ENCODE results near the gene CCL1. TPM values are rescaled to one million over a fixed set of nuclear protein-coding genes. Genes with fewer than 3 reads are reported as not detected.

CCL1 gene
- total and polyA plus RNA-seq, 2 of the 4 experiments (the other 2 are of a cell fraction) = not detected

- Histone ChIP-seq H4K5ac (ENCODE audit: low read depth, low read length) (no peak overlapping the region), H3K4me1 (ENCODE audit: control insufficient read depth, insufficient read depth, low read length) (no peaks in the 10 kb centered on the region), H3K9me1 (ENCODE audit: insufficient read depth, low read length) (no peaks in the 10 kb centered on the region), H3K56ac (ENCODE audit: extremely low read depth, insufficient read depth, low read length) (no peak overlapping the region), H3K79me1 (ENCODE audit: low read depth in 1 of 2, low read length in 2 of 2) (no peaks in the 10 kb centered on the region), H2AK9ac (replicated peaks; ENCODE audit: low read depth, low read length, poor library complexity) (no peak overlapping the region), H3K4me2 (ENCODE audit: low read depth, low read length) (no peak overlapping the region), H4K20me1 (ENCODE audit: insufficient read depth, low read length) (no peaks in the 10 kb centered on the region), H3K27me3 (ENCODE audit: control insufficient read depth, insufficient read depth, low read length) (peaks cover 2% of the 10 kb centered on the region; the same call in 1 of the 2 replicates), H3K14ac (replicated peaks; ENCODE audit: low read depth, low read length) (no peak overlapping the region), H3K9me3 (ENCODE audit: control insufficient read depth, insufficient read depth, low read length) (no peaks in the 10 kb centered on the region), H3K23ac (ENCODE audit: low read depth, low read length) (no peak overlapping the region), H4K8ac (ENCODE audit: low read depth in 2 of 2, low read length in 2 of 2) (no peak overlapping the region), H2BK5ac (ENCODE audit: low read depth, low read length, poor library complexity, severe bottlenecking) (no peak overlapping the region), H3K9ac (ENCODE audit: low read depth, low read length) (no peak overlapping the region), H4K91ac (ENCODE audit: insufficient read depth, low read depth, low read length) (no peak overlapping the region), H3K4me3 (ENCODE audit: insufficient read depth, low read depth, low read length) (no peak overlapping the region), H3K27ac (ENCODE audit: insufficient read depth, low read length) (no peak overlapping the region), H2AFZ (replicated peaks; ENCODE audit: low read length, poor library complexity) (no peak overlapping the region), H3K36me3 (ENCODE audit: control insufficient read depth, insufficient read depth, low read length) (no peaks in the 10 kb centered on the region), H3K18ac (ENCODE audit: low read depth, low read length) (no peak overlapping the region), H2BK120ac (ENCODE audit: low read depth, low read length) (no peak overlapping the region), H3K4ac (ENCODE audit: low read depth, low read length) (no peak overlapping the region), H2BK20ac (ENCODE audit: low read depth, low read length) (no peak overlapping the region), H2BK15ac (ENCODE audit: low read depth, low read length) (no peak overlapping the region), H2AK5ac (ENCODE audit: low read depth, low read length) (no peak overlapping the region)
- in situ Hi-C loops (cut with MboI; ENCODE audit: low sequenced_read_pairs) (loop anchor here (25.0 kb wide), 1 partner anchor 1129 kb away; the partner anchor contains the start of gene SLFN12L), dilution Hi-C loops (cut with HindIII; ENCODE audit: low sequenced_read_pairs, unreplicated experiment) (no loop called here), intact Hi-C loops (cut with micrococcal nuclease) (no loop called here)
- TF ChIP-seq POLR2A (IDR thresholded peaks at IDR 0.05; ENCODE audit: low read depth, low read length) (no peak), USF2 (IDR thresholded peaks at IDR 0.05; ENCODE audit: low read depth, low read length) (no peak), SMC3 (IDR thresholded peaks at IDR 0.05; ENCODE audit: low read depth, low read length) (no peak), RAD21 (IDR thresholded peaks at IDR 0.05; ENCODE audit: low read length) (no peak), MXI1 (IDR thresholded peaks at IDR 0.05; ENCODE audit: borderline replicate concordance, low read depth, low read length) (no peak)
- POLR2A ChIA-PET (ENCODE audit: unreplicated experiment) = no interaction called here
- ATAC-seq (ENCODE audit: low read depth) = no peak
- no peak for DNase-seq
- BruUV-seq (replicated peaks) = no TSS peak
- CTCF ChIA-PET = interaction anchor here (1.4 kb wide), 1 partner anchor 11 kb away, joined by 3 read pairs; no protein-coding TSS in a partner anchor
- WGBS, 2 experiments (ENCODE audit: extremely low coverage in 2 of 2, insufficient read length in 1 of 2) = 100% methylated on average over 1 of the region's 1 CpG; no CpG with 5 or more reads in 1 of the 2 experiments
Observed at GRCh38 chr17:34408439-34408838, 45.4 kb upstream of the CCL1 start.

Measured in IMR-90 (cell line).